ENCODE results near the gene FOXD3.
A peak's percentile ranks its signal among the peaks of the same experiment; 100 is the strongest.

FOXD3 gene

DNA sequence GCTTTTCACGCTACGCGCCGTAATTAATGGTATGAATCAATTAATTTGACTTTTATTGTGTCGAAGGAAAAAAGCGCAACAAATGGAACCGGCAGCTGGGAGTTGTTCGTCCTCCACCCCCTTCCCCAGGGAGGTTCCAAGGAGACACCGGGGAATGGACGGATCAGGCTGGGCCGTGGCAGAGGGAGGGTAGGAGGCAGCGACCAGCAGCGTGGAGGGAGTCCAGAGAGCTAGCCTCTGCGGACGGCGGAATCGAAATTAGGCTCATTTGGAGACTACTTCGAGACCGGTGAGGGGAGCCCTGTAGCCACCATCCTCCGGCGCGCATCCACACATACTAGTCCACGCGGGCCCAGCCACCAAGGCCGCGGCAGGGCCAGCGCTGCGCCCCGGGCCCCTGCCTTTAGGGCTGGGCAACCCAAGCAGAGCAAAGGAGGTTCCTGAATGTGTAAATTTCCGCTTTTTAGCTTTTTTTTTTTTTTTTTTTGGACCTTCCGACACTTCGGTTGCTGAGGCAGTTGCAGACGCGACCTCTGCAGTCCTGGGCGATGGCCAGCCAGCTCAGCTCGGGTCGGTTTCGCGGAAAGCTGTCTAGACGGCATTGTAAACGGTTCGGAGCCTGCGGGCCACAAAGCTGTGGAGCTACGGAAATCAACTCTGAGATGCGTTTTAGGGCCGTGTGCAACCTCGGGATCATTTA, 2.2 kb upstream of the FOXD3 start:
- intact Hi-C loops (cut with DNase I) = no loop called here
- DNase-seq = peak in 1 of 10 donors; percentile 64

DNA sequence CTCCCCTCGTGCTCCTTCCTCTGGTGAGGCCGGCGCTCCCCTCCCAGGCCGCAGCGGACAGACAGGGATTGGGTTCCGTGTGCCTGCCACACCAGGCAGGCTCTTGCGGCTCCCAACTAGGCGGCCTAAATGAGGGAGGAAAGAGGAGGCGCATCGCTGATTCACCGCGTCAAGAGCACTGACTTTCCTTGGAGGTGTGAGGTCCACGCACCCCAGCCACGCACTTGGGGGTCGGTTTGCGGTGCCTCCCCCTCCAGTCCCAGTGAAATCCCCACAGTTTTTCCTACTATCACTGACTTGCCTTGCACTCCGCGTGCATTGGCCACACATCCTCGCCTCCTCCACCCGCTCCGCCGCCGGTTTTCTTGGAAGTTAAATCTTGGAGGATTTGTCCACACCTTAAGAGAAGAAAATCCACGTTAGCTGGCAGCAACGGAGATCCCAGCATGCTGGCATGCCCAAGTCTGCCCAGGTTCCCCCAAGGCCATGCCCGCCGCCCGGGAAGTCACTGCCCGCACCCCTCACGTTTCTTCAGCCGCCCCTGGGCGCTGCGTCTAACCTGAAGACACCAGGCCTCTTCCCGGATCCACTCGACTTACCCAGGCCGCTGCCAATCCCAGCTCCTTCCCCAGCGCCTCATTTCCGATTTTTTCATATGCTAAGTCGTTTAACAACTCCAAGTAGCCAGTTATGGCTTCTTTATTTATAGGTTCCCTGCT, 1.1 kb upstream of the FOXD3 start:
- peak in 2 of 10 donors; percentile 56 to 76 for DNase-seq
- intact Hi-C loops (cut with DNase I) = no loop called here

DNA sequence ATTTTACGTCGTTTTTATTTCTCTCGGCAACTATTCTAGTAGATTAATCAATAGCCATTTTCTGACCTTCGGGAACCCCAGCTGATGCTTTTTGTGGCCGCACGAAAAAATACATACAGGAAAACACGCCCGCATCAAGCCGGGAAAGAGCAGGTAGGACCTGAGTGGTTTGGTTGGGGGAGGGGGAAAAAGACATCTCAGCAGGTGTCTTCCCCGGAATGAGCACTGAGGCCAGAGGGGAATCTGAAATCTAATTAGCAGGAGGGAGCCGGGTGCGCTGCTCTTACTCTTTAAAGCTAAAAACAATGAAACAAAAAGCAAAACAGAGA, 618 bp upstream of the FOXD3 start:
- intact Hi-C loops (cut with DNase I) = no loop called here
- DNase-seq = no peak

DNA sequence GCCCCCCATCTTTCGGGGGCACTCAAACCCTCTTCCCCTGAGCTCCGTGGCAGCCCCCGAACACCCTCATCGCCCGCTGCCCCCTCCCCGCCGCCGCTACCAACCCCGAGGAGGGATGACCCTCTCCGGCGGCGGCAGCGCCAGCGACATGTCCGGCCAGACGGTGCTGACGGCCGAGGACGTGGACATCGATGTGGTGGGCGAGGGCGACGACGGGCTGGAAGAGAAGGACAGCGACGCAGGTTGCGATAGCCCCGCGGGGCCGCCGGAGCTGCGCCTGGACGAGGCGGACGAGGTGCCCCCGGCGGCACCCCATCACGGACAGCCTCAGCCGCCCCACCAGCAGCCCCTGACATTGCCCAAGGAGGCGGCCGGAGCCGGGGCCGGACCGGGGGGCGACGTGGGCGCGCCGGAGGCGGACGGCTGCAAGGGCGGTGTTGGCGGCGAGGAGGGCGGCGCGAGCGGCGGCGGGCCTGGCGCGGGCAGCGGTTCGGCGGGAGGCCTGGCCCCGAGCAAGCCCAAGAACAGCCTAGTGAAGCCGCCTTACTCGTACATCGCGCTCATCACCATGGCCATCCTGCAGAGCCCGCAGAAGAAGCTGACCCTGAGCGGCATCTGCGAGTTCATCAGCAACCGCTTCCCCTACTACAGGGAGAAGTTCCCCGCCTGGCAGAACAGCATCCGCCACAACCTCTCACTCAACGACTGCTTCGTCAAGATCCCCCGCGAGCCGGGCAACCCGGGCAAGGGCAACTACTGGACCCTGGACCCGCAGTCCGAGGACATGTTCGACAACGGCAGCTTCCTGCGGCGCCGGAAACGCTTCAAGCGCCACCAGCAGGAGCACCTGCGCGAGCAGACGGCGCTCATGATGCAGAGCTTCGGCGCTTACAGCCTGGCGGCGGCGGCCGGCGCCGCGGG, 837 bp downstream of the FOXD3 start:
- DNase-seq = peak in 1 of 10 donors; percentile 82

DNA sequence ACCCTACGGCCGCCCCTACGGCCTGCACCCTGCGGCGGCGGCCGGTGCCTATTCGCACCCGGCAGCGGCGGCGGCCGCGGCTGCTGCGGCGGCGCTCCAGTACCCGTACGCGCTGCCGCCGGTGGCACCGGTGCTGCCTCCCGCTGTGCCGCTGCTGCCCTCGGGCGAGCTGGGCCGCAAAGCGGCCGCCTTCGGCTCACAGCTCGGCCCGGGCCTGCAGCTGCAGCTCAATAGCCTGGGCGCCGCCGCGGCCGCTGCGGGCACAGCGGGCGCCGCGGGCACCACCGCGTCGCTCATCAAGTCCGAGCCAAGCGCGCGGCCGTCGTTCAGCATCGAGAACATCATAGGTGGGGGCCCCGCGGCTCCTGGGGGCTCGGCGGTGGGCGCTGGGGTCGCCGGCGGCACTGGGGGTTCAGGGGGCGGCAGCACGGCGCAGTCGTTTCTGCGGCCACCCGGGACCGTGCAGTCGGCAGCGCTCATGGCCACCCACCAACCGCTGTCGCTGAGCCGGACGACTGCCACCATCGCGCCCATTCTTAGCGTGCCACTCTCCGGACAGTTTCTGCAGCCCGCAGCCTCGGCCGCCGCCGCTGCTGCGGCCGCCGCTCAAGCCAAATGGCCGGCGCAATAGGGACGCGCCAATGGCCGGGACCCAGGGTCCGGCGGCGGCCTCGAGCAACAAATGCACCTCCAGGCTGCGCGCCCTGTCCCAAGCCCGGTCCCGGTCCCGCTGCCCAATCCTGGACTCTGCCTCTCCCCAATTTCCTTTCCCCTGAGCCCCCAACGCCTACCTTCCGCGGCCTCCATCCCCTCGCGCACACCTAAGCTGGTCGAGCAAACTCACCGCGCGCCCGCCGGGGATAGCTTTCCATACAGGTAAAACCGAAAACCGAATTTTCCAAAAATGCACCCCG, 1.8 kb downstream of the FOXD3 start:
- no peak for DNase-seq
- intact Hi-C loops (cut with DNase I) = no loop called here

More for the DNA sequence above, 837 bp downstream of the FOXD3 start:
- intact Hi-C loops (cut with DNase I) = no loop called here

DNA sequence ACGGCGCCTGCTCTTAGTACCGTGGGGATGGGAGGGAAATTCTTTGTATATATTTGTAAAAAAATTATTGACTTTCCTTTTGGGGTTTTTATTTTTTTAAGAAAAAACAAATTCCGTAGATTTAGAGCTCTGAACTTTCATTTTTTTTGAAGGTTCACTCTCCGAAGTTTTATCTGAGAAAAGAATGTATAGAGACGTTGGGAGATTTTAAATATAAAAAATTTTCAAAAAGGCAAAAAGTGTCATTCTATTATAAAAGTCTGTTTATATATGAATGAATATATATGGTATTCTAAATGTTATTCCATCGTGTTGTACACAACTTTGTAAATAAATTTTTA, 2.4 kb downstream of the FOXD3 start:
- intact Hi-C loops (cut with DNase I) = no loop called here
- DNase-seq = no peak

DNA sequence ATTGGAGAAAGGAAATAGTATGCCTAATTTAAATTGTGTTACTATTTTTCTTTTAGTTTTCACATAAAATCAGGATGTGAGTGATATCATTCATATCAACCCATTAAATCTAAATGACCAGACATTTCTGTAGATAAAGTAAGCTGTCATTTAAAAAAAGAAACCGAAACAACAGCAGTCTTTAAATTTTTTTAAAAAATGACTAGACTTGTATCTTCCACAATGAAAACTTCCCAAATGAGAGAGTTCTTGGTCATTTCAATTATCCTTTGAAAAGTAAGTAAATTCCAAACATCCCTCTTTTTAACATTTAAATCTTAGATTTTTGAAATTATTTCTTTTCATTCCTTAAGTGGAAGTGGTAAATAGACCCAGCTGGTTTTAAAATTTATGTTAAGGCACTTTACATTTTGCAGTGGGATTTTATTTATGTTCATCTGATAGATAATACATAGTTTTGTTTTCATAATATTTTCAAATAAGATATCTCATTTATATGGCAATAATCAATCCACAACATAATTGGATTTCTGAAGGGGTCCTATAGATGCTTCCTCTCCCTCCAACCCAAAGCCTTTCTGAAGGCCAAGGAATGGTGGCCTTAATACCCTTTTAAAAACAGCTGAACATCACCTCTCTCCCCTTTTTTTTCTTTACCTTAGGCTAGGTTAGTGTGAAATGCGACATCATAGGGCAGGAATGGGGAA, 3.1 kb downstream of the FOXD3 start:
- DNase-seq = no peak
- intact Hi-C loops (cut with DNase I) = no loop called here

DNA sequence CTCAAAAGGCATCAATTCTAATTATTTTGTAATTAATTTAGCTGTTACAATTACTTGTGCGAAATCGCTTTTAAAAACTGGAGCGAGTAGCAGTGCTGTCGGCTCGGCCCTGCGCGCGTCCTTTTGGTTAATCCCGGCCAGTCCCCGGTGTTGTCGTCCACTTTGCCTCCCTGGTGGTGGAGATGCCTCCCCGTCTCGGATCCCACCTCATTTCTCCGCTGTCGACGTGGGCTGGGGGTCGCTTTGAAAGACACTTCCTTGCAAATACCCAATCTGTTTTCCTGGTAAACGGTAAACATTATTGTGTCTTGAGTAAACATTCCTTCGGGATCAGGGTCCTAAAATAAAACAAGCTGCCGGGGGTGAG, 3.7 kb downstream of the FOXD3 start:
- no peak for DNase-seq
- intact Hi-C loops (cut with DNase I) = no loop called here

DNA sequence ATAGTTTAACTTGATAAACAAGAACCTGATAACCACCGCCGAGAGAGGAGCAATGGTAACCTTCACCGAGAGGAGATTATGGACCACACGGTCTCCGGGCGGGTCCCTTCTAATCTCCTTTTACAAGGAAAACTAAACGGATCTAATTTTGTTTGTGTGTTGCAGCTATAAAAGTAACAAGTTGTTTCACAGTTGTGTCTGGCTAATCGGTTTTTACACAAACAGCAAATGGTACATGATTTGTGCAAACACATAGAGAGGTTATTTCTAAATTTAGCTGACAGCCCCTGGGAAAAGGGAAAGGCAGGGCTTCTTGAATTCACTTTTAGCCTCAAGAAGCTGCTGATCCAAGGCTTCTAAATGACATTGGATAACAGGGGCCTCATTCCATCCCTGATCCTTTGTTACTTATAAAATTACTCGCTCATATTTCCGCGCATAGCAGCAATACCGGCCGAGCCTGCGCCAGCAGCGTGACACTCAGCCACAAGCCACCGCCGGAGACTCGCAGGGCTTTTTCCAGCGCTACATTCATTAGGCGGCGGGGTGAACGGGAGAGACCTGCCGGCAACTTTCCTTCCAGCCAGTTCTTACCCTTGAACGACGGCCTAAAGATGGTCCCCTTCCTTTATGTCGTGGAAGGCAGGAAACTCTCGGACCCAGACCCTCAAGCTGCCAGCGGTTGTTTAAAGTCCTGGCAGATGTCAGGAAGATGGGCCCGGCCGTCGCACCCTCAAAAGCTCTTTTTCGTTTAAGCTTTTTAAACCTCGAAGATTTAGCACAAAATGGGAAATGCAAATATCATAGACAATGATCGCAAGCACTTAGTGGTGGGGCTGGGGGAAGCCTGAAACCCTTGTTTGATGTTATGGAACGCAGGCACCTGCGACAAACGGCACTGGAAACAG, 4.4 kb downstream of the FOXD3 start:
- intact Hi-C loops (cut with DNase I) = no loop called here
- DNase-seq = no peak

DNA sequence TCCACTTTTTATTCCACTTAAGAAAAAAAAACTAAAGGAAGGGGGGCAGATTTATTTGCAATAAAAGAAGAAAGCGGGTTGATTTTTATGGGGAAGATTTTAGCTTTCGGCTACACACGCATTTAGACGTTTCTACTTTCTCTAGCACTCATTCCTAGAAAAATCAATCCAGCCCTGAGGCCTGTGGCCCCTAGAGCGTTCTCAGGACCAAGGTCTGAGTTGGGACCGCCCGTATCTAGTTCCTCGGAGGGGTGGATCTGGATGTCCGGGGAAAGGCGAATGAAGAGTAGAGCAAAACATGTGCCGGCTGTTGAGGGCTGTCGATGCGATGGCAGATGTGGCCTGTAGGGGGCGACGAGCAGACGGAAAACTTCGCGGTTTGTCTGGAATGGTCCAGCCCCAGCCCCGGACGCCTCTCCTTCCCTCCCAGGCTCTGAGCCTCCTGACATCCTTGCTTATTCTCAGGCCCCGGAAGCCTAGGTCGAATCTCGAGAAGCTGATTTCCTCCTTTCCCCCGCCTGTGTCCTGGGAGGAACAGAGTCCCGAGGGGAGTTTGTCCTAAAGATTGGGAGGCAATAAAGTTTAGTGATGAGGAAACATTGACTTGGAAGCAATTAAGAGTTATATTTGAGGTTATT, 5.2 kb downstream of the FOXD3 start:
- intact Hi-C loops (cut with DNase I) = no loop called here

DNA sequence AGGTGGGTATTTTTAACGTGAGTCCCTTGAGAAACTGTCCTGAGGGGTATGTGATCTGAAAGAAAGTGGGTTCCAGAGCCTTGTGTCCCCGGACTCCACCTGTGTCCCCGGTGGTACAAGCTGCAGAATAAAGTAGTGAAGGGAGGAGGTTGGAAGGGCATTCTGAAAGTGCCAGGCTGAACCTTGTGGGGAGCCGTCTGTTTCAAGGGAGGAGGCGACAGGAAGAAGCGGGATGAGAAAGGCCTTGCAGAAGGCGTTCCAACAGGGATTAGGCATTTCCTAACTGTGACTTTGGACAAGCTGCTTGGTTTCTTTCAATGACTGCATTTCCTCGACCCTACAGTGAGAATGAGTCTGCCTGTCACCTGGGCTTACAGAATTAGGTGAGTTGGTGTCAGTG, 5.8 kb downstream of the FOXD3 start:
- DNase-seq = no peak
- intact Hi-C loops (cut with DNase I) = no loop called here

More for the DNA sequence above, 5.2 kb downstream of the FOXD3 start:
- peak in 2 of 10 donors; percentile 76 to 86 for DNase-seq

DNA sequence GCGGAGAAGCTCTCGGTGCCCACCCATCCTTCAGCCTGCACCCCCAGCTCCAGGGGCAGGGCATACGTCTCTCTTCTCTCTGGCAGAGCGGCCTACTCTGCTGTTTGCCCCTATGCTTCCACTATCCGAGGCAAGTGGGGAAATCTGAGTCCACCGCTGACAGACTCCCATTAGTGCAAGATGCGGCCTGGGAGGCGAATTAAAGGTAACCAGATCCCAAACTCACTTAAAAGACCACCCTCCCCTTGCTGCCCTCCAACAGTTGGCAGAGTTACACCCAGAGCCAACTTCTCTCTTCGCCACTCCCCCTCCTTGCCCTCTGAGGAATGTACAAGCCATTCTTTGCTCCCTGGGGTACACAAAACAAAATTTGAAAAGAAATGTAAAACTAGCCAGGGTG, 6.4 kb downstream of the FOXD3 start:
- no peak for DNase-seq
- intact Hi-C loops (cut with DNase I) = no loop called here

DNA sequence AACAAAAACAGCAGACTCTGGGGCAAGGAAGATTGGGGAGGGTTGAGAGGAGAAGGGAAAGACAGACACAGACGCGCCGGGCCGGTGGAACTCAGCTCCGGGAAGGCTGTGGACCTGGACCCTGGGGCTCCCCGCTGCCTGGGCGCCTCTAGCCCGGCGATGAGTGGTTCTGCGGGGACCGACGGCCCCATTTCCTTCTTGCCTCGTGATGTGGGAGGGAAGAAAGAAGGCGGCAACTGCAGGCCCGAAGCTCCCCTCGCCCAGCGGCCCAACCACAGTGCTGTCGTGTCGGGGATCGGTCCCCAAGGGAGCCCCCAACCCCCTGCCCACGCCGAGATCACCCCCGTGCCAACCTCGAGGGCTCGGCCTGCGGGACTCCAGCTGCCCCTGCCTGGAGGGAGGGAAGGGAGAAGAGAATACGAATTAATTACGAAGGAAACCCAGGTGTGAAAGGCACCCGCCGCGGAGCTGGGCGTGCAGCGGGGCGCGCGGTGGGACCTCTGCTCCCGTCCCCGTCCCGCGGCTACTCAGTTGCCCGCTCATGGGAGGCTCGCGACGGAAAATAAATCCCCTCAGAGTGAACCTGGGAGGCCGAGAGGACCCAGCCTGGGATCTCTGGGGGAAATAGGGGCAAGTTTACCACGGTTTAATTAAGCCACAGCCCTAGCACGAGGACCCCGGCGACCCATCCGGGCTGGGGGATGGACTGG, 7.4 kb downstream of the FOXD3 start:
- DNase-seq = peak in 1 of 10 donors; percentile 77
- intact Hi-C loops (cut with DNase I) = no loop called here

DNA sequence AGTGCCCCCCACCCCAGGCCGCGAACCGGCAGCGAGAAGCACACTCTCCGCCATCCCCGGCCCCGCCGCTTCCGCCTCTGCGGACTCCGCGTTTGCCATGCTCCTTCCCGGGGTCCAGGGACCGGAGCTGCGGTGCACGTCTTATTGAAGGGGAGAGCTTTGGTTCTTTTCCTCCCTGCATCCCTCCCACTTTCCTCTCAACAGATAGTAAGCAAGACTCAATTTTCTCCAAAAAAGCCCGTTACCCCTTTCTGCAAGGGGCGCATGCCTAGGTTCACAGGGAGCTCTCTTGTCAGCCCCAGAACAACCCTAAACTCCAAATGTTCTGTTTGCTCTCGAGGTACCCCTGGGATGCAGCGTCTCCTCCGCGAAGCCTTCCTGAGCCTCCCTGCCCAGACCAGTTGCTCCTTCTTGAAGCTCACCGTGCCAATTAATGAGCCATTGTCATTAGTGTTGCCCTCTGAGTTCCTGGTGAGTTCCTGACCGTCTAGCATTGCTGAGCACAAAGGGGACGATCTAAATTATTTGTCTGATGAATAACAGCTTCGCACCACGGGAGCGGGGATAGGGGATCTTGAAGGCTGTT, 8.1 kb downstream of the FOXD3 start:
- intact Hi-C loops (cut with DNase I) = no loop called here
- peak in 2 of 10 donors; percentile 75 to 76 for DNase-seq

DNA sequence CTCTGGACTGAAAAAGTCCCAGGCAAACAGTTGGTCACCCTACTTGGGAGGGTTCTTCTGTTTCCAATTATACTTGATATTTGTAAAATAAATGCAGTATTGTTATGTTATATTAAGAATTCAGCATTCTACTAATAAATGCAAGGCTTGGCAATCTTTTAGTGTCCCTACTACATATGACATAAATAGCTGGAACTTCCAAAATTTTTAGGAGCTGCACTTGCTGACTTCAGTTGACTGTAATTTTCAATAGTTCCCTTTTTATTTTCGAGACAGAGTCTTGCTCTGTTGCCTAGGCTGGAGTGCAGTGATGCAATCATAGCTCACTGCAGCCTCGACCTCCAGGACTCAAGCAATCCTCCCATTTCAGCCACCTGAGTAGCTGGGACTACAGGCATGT, 20.0 kb downstream of the FOXD3 start:
- intact Hi-C loops (cut with DNase I) = no loop called here

DNA sequence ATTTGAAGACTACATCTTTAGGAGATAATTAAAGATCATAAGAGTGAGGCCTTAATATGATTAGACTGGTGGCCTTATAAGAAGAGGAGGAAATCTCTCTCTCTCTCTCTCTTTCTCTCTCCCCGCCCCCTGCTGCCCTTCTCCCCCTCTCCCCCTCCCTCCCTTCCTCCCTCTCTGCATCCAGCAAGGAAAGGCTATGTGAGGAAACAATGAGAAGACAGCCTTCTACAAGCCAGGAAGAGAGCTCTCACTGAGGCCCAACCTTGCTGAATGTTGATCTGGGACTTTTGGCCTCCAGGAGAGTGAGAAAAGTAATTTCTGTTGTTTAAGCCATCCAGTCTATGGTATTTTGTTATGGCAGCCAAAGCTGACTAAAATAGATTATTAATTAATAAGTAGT, 21.6 kb downstream of the FOXD3 start:
- intact Hi-C loops (cut with DNase I) = no loop called here

More for the DNA sequence above, 20.0 kb downstream of the FOXD3 start:
- no peak for DNase-seq

DNA sequence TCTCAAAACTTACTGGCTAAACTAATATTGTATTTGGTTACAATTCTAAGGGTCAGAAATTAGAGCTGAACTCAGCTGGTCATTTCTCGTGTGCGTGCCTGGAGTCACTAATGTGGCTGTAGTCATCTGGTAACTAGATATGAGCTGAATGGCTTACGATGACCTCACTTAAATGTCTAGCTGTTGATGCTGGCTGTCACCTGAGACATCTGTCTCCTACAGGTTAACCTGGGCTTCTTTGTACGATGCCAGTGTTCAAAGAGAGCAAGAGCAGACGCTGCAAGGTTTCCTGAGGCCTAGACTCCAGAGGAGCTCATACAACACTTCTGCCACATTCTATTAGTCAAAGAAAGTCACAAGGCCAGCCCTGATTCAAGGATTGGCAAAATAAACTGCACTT, 28.0 kb downstream of the FOXD3 start:
- intact Hi-C loops (cut with DNase I) = no loop called here
- DNase-seq = no peak

More for the DNA sequence above, 21.6 kb downstream of the FOXD3 start:
- no peak for DNase-seq
